GM23248 (cell line): ENCODE measurements around the gene APC2.

Experiments used
- EZH2 ChIP-seq: fragments of 200-600 bp; sonication (generic); IDR thresholded peaks from 2 replicates; pipeline ENCODE4 v1.6.1; 2018; ENCODE audit warnings: antibody characterized with exemption, mild to moderate bottlenecking; ENCODE audit not compliant: insufficient read depth, poor library complexity, severe bottlenecking
- EZH2phosphoT487 ChIP-seq: fragments of 200-600 bp; sonication (generic); IDR thresholded peaks from 2 replicates; pipeline ENCODE4 v1.6.1; 2018; ENCODE audit warnings: antibody characterized with exemption, moderate library complexity, mild to moderate bottlenecking, low read depth; ENCODE audit not compliant: insufficient read depth

- TF ChIP-seq EZH2phosphoT487, result no peak
- TF ChIP-seq EZH2, result no peak
These were observed 38.4 kb upstream of the APC2 start for GRCh38 chr19:1411255-1412191.
